TTC549 (cell line): Measurements from ENCODE around the gene DYNC2LI1.

Experiments
- FAIRE-seq: peaks from 2 replicates; lab custom pipeline; 2012; peaks lifted over from hg19 to GRCh38; lab: Jason Lieb, UNC

Gene DYNC2LI1

DNA sequence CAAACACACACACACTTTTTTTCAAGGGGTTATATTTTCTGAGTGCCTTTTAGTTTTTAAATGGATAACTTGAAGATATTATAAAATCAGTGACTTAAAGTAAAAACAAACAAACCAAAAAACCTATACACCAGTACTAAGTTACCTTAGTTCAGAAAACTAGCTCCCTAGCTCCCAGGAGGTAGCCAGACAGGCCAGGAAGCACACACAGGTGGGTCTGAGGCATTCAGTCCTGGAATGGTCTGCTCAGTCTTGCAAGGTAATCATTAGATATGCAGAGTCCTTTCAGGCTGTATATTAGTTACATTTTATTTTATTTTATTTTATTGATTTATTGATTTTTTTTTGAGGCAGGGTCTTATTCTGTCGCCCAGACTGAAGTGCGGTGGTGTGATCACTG is 10.7 kb upstream of the DYNC2LI1 start:
- no peak for FAIRE-seq

DNA sequence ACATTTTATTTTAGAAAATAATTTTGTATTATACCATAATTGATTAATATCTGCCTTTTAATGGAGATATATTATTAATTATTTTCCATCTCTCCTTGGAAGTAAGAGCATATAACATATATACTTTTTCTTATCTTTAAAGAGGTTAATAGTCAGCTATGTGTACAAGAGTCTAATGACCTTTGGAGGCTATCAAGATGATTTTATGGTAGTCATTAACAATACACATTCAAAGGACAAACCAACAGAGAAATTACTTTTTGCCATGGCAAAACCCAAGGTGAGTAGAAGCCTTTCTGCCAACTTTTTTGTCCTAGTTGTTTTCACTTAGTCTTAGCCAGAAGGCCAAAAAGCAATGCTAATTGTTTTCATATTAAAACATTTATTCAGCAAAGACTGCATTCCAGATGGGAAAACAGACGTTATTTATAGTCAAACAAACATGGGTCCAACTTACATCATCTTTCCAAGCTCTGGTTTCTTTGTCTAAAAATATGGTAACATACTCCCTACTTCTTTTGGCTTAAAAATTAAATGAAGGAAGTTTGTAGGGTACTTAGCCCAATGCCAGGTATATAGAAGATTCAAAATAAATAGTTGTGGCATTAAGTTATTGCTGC is 9.6 kb upstream of the DYNC2LI1 start:
- peak; percentile 47 for FAIRE-seq

DNA sequence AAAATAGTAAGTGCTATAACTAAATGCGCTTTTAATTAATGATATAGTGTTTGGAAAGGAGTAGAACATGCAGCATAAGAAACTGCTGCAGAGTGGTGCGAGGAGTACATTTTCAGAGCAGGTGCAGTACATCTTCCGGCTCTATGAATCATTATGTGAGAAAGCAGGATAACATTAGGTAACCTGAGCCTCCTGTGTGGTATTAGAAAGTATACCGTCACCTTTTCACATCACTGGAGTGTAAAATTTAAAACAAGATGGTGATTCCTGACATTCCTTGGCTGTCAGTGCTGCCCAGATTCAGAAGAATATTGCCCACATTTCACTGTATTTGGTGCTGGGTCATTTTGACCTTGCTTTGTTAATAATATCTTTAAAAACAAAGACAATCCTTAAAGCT is 7.8 kb upstream of the DYNC2LI1 start:
- FAIRE-seq = no peak

DNA sequence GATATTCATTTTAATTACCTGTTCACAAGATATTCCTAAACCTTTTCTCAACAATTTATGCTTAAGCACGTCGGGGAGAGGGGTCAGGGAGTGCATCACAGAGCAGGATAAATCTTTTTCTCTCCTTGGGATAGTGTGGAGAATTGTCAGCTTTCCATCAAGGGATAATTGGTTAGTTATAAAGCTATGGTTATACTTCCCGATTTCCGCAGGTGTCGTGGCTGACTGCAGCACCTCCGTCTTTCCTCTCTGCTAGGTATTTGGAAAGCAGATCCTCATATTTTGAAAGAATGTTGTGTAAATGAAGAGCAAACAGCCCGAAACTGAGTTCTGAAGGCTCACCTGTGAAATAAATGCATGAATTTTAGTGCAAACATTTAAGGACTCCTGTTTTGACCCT is 778 bp downstream of the DYNC2LI1 start:
- FAIRE-seq = no peak

DNA sequence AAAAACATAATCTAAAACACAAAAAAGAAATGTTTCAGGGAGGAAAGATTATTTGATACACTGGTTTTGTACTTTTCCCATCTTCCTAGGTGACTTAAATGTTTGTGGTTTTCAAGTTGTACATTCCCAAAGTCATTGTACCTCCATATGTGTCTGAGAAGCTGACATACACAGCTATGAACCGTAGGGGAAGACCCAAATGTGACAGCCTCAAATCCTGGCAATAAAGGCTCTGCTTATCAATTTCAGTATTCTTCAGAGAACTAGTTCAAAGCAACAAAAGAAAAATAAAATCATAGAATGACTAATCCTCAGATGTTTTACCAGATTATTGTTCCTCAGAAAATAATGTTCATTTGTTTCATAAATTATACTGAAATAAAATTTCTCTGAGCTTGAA is 2.5 kb downstream of the DYNC2LI1 start:
- no peak for FAIRE-seq

DNA sequence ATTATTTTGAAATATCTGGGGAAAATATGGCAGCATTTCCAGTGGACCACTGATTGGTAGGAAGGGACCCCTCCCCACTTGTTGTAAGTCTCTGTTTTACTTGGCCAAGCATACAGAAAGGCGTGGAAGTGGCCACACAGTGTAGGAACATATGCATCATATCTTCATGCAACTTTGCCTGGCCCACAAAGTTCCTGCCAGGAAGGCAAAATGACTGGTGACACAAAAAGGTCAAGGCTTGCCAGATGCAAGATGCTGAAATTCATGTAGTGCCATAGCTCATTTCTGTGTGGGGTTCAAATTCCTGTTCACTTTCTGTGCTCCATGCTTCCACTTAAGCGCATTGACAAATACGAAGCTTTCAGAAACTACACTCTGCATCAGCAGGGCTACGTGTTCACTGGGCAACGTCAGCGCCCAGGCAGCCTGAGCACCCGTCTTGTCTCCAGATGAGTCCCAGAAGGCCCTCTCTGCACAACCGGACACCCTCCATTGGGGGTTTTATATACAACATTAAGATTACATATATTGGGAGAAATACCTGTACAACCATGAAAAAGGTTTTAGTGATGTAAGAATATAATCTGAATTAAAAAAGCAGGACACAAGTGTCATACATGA is 3.6 kb downstream of the DYNC2LI1 start:
- no peak for FAIRE-seq

DNA sequence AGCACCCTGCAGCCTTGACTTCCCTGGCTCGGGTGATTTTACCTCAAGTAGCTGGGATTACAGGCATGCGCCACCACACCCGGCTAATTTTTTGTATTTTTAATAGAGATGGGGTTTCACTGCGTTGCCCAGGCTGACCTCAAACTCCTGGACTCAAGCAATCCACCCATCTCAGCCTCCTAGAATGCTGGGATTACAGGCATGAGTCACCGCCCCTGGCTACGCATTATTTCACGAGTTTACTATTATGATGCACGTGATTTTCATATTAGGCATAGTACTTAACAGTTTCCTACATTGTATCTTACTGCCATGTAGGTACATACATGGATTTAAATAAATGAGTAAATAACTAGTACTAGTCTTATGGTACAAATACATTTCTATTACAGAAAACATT is 4.4 kb downstream of the DYNC2LI1 start:
- no peak for FAIRE-seq

DNA sequence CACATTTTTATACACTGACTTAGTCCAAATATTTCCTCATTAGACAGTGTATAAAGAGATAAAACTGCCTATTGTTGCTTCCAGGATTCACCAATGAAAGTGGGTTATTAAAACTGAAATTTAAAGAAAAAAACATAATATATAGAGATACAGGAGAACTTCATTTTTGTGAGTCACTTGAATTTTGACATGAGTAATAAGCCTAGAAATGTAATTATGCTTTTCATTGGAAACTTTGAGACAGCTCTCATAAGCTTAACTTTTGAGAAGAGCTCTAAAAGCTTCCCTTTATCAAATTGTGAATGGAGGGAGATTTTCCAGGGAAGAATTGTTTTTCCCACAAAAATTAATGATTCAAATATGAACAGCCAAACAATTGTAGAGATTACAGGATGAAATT is 14.1 kb downstream of the DYNC2LI1 start:
- no peak for FAIRE-seq

DNA sequence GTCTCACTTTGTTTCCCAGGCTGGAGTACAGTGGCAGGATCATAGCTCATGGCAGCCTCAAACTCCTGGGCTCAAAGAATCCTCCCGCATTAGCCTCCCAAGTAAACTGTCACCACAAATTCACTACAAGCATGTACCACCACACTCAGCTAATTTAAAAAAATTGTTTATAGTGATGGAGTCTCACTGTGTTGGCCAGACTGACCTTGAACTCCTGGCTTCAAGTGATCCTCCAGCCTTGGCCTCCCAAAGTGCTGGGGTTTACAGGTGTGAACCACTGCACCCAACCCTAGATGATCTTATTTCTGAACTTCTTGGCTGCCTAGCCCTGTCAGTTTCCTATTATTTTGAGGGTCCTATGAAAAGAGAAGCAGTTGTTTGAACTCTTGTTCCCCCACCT is 14.8 kb downstream of the DYNC2LI1 start:
- FAIRE-seq = no peak

DNA sequence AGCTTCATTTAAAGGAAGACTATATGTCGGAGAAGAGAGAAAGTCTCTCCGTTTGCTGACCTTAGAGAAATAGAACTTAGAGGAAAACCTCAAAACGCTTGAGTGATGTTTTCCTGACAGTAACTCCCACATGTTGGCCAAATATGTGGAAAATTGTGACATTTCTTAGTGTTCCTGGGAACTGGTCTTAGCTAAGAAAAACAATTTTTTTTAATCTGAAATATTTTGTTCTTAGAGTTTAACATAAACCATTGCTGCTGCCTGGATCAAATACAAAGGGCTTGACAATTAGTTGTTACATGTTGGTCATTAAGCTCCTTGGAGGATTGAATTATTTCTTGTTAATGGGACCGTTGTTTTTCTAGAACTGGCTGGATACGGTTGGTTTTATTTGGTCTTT is 16.3 kb downstream of the DYNC2LI1 start:
- no peak for FAIRE-seq

DNA sequence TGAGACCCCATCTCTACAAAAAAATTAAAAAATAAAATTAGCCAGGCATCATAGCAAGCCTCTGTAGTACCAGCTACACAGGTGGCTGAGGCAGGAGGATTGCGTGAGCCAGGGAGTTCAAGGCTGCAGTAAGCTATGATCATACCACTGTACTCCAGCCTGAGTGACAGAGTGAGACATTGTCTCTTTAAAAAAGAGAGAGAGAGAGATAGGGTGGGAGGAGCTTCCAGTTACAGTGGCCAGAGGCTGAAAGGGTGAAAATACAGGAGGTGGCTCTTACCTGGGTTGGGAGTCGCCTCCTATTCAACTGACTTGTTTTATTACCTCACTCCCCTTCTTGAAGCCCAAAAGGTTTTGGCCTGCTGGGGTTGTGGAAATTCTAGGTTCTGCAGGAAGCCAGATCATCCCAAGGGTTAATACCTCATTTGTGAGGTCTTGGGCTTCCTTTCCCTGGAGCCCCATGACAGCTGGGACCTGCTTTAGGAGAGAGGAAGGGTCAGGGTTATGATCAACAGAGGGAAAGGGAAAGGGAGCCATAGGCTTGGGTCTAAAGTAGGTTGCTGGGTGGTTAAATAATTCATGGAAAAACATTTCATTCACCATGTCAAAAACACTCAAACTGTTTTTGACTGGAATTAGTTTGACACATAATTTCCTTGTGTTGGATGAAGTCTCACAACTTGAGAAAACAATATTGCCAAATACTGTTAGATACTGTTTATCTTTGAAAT is 17.4 kb downstream of the DYNC2LI1 start:
- FAIRE-seq = no peak

DNA sequence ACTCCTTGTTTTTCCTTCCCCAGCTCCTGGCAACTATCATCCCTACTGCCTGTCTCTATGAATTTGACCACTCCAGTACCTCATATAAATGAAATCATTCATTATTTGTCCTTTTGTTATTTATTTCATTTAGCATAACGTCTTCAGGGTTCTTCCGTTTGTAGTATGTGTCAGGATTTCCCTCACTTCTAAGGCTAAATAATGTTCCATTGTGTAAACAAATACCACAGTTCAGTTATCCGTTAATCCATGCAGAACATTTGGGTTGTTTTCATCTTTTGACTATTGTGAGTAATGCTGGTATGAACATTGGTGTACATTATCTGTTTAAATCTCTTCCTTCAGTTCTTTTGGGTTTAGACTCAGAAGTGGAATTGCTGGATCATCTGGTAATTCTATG is 18.8 kb downstream of the DYNC2LI1 start:
- FAIRE-seq = no peak

DNA sequence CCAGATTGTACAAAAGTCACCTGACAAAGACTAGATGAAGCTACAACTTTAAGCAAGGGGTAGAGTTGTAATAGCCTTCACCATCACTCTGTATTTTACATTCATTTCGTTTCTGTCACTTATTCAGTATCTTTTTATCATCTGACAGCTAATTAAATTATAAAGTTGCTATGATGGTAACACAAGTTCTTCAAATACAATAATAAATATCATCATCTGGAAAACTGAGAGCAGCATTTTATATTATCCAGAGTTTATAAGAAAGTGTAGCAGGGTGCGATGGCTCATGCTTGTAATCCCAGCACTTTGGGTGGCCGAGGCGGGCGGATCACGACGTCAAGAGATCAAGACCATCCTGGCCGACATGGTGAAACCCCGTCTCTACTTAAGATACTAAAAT is 21.1 kb downstream of the DYNC2LI1 start:
- no peak for FAIRE-seq

DNA sequence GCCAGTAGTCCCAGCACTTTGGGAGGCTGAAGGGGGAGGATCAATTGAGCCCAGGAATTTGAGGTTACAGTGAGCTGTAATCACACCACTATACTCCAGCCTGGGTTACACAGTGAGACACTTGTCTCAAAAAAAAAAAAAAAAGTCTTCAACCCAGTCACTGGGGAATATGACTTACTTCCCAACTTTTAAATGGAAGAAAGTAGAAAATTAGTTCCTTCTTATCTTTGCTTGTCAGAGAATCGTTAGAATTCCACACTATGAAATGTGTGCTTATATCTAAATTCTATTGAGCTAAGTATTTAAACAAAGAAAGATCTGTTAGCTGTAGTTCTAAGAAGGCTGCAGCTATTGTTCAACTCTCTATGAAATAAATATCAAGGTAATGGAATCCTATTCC is 22.4 kb downstream of the DYNC2LI1 start:
- FAIRE-seq = no peak

DNA sequence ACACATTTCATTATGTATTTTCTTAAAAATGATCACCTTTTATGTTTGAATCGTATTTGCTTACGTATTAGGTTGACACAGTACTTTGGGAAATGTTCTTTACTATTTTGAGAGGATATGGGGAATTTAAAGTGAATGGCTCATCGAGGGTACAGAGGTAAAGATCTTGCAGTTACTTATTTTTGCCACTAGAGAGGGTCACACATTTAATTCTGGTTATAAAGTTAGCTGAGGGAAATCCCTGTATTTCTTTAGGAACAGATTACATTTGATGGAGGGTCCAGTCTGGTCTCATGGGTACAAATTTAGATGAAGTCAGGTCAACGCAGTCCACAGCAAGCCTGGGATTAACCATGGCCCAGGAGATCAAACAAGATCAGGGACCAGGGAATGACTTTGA is 24.5 kb downstream of the DYNC2LI1 start:
- FAIRE-seq = peak; percentile 93

DNA sequence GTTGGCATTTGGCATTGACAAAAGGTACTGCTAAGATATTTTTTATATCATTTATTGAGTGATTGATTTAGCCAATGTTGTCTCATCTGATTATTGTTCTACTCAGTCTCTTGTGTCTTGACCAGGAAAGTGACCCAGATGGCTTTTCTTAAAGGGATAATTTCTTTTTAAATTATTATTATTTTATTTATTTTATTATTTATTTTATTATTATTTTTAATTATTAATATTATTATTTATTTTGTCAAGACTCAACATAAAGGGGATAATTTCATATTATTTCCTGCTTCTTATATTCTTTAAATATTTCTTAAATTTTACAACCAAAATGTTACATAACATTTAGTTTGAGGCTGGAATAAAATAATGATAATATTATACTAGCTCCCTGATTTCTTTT is 27.1 kb downstream of the DYNC2LI1 start:
- peak; percentile 86 for FAIRE-seq

DNA sequence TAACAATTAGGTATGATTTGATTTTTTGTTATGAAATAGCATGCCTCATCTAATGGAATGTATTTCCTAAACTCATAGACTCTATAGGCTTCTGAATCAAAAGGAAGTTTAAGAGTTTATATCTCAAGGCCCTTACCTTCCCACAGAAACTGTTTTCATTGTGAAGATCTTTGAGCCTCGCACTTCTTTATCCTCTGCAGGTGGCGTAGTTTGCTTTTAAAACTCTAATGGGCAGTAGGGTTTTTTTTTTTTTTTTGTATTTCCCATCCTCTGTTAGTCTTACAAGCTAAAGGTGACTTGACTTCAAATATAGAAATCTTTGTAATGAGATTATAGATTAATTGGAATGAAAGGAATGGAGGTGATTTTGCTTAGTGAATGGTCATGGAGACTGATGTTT is 28.3 kb downstream of the DYNC2LI1 start:
- FAIRE-seq = no peak

DNA sequence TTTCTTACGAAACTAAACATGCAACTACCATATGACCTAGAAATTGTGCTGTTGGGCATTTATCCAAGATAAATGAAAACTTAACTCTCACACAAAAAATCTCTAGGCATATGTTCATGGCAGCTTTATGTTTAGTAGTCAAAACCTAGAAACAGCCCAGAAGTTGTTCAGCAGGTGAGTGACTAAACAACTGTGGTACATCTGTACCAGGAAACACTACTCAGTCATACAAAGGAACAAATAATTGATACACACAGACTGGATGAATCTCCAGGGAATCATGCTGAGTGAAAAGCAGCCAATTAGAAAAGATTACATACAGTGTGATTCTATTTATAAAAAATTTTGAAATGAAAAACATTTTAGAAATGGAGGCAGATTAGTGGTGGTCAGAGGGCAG is 29.3 kb downstream of the DYNC2LI1 start:
- FAIRE-seq = no peak

DNA sequence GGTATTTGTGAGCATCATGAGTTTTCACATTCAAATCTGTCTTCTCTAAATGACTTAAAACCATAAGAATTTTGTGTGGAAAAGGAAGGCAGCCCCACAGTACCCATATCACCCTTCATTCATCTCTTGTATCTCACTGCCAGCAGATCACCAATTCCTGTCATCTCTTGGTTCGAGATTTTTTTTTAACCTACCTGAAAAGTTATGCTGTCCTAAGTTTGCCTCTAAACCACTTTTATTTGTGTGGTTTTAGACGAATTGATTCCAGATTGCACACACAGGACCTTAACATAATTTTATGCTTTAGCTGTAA is 32.8 kb downstream of the DYNC2LI1 start:
- FAIRE-seq = no peak

DNA sequence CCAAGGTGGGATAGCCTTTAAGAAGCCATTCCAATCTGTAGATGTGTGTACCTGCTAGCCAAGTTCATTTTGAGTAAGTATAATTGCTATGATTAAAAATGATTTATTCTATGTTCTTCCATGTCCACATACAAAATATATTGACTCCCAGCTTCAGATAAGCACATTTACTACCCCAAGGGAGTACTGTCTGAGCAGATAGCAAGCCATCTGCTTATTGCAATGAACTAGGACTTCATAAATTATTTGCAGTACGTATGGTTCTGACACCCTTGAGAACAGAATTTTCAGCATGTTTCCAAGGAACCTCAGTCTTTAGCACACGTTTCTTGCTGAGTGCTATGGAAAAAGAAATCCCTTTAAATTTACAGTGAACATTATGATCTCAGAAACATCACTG is 36.6 kb downstream of the DYNC2LI1 start:
- no peak for FAIRE-seq

DNA sequence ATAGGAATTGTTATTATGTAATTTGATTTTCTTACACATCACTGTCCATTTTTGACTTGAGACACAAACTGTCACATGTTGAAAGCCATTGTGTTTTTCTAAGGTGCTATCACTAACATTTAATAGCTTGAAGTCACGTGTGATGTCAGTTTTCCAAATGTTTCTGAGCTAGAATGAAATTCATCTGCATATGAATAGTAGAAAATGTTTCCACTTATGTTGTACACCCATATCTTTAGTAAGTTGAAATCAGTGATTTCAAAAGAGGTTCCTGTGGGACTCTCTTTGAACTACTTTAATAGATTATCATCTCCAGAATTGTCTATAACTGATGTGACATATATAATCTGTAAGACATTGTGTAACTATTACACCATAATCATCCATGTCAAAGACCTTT is 37.0 kb downstream of the DYNC2LI1 start:
- no peak for FAIRE-seq

DNA sequence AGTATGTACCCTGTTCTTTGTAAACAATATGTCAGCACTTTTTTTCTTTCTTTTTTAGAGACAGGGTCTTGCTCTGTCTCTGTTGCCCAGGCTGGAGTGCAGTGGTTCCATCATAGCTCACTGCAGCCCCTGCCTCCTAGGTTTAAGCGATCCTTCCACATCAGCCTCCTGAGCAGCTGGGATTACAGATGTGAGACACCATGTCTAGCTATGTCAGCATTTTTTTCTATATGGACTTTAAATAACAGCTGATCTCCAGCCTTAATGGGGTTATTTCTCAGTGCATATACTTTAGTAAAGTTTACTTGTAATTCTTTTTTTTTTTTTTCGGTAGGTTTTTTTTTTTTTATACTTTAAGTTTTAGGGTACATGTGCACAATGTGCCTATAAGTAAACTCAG is 38.2 kb downstream of the DYNC2LI1 start:
- no peak for FAIRE-seq

DNA sequence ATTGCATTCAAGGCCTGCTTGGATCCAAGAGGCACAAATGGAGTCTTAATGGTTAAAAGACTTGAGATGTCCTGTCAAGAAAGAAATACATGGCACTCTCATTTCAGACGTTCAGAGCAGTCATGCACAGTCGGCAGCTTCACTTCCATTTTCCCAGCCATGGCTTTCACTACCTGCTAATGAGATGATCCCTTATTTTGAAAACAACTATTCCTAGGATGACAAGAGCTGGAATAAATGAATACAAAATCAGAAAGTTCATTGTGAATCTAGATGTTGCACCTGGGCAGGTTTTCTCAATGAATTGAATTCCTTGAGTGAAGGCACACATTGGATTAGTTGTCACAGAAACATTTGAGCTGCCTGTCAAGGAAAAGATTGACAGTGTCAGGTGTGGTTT is 39.1 kb downstream of the DYNC2LI1 start:
- FAIRE-seq = no peak

DNA sequence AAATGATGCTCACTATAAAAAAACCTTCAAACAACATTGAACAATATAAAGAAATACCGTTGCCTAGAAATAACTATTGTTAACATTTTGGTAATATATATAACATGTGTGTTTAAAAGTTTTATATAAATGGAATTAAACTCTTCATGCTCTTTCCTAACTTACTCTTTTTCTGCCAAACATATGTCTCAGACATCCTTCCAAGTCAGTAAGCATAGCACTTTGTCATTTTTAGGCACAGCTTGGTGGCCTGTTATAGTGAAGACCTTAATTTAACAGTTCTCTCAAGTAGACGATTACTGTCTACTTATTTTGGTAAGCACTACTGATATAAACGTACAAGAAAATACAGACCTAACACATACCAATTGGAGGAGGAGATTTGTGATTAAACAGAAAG is 40.9 kb downstream of the DYNC2LI1 start:
- FAIRE-seq = peak; percentile 71
